SK-N-SH (cell line): Measurements from ENCODE around the gene RANBP9. TPM values are rescaled to one million over a fixed set of nuclear protein-coding genes. Genes with fewer than 3 reads are reported as not detected.

ENCODE experiments used
- CTCF ChIA-PET: fragments of 300-600, 350-600 bp; formaldehyde crosslinking; extraction: SDS; loops from one replicate; lab custom pipeline; 2021; lab: Yijun Ruan, JAX
- POLR2A ChIA-PET: fragments of 350-600 bp; sonication (Branson Sonifier 250); formaldehyde crosslinking; extraction: SDS; loops from one replicate; lab custom pipeline; 2020; ENCODE audit warnings: antibody characterized with exemption, inconsistent platforms; lab: Yijun Ruan, JAX
- DNase-seq: peaks from one replicate; pipeline ENCODE4 v3.0.0; 2012
- H2AFZ ChIP-seq: fragments of 200-600 bp; sonication (generic); 2 replicates; pipeline ENCODE4 v1.8.1; 2016; ENCODE audit warnings: antibody characterized with exemption, mild to moderate bottlenecking, low read depth
- H3F3A ChIP-seq: fragments of 200-600 bp; sonication (generic); replicated peaks from 2 replicates; pipeline ENCODE3; 2016; ENCODE audit warnings: antibody characterized with exemption, mild to moderate bottlenecking; ENCODE audit not compliant: insufficient read depth
- H3K27ac ChIP-seq, 2 experiments: fragments of 200-500 bp in 1 of 2; fragments of 200-600 bp in 1 of 2; sonication (Bioruptor generic) in 1 of 2; sonication (generic), shearing (Covaris generic) in 1 of 2; 2 replicates each; pipeline versions ENCODE4 v1.5.1 to v1.6.1; 2014 to 2016; ENCODE audit warnings: low read depth in 2 of 2, inconsistent platforms in 1 of 2, low read length in 1 of 2, mild to moderate bottlenecking in 1 of 2, mixed read lengths in 1 of 2
- H3K27me3 ChIP-seq: fragments of 200-600 bp; sonication (generic), shearing (Covaris generic); 2 replicates; pipeline ENCODE4 v1.6.1; 2016; ENCODE audit warnings: mixed run types; ENCODE audit not compliant: insufficient read depth
- H3K36me3 ChIP-seq, 2 experiments: fragments of 200-500 bp in 1 of 2; fragments of 200-600 bp in 1 of 2; sonication (Bioruptor generic) in 1 of 2; sonication (generic) in 1 of 2; replicated peaks in 1 of 2; 2 replicates each; pipeline versions ENCODE3 to v1.5.1; 2014 to 2016; ENCODE audit warnings: low read length in 1 of 2, mild to moderate bottlenecking in 1 of 2; ENCODE audit not compliant: insufficient read depth in 2 of 2, control insufficient read depth in 1 of 2
- H3K4me1 ChIP-seq, 2 experiments: fragments of 200-500 bp in 1 of 2; fragments of 200-600 bp in 1 of 2; sonication (Bioruptor generic) in 1 of 2; sonication (generic), shearing (Covaris generic) in 1 of 2; 2 replicates each; pipeline versions ENCODE4 v1.5.1 to v1.6.1; 2014 to 2016; ENCODE audit warnings: low read depth in 1 of 2, low read length in 1 of 2, mixed run types in 1 of 2; ENCODE audit not compliant: insufficient read depth in 2 of 2, control insufficient read depth in 1 of 2
- H3K4me2 ChIP-seq: fragments of 200-600 bp; sonication (generic), shearing (Covaris generic); 2 replicates; pipeline ENCODE4 v1.6.1; 2017; ENCODE audit warnings: mixed run types
- H3K4me3 ChIP-seq, 2 experiments: fragments of 200-500 bp in 1 of 2; fragments of 200-600 bp in 1 of 2; sonication (Bioruptor generic) in 1 of 2; sonication (generic), shearing (Covaris generic) in 1 of 2; 2 replicates each; pipeline versions ENCODE4 v1.5.1 to v1.8.1; 2014 to 2016; ENCODE audit warnings: low read depth in 2 of 2, inconsistent platforms in 1 of 2, low read length in 1 of 2, mild to moderate bottlenecking in 1 of 2, mixed read lengths in 1 of 2, moderate library complexity in 1 of 2
- H3K79me2 ChIP-seq: fragments of 200-600 bp; sonication (generic); 2 replicates; pipeline ENCODE4 v1.8.1; 2017; ENCODE audit warnings: mild to moderate bottlenecking; ENCODE audit not compliant: insufficient read depth
- H3K9ac ChIP-seq: fragments of 200-600 bp; sonication (generic); 2 replicates; pipeline ENCODE4 v1.6.1; 2017; ENCODE audit warnings: mixed run types
- H3K9me2 ChIP-seq: fragments of 200-600 bp; sonication (generic); 2 replicates; pipeline ENCODE4 v1.6.1; 2017; ENCODE audit warnings: mixed run types
- H3K9me3 ChIP-seq: fragments of 200-600 bp; sonication (generic); 2 replicates; pipeline ENCODE4 v1.6.1; 2017; ENCODE audit warnings: mixed run types, mild to moderate bottlenecking, moderate library complexity
- H4K20me1 ChIP-seq: fragments of 200-600 bp; sonication (generic); 2 replicates; pipeline ENCODE4 v1.6.1; 2017; ENCODE audit warnings: mild to moderate bottlenecking, mixed run types; ENCODE audit not compliant: insufficient read depth
- CHD2 ChIP-seq: fragments of 150-350 bp; IDR thresholded peaks from 2 replicates; pipeline ENCODE4 v1.6.1; 2018; ENCODE audit warnings: low read length; ENCODE audit not compliant: partially characterized antibody
- ELF1 ChIP-seq: IDR thresholded peaks from 2 replicates; pipeline ENCODE4 v1.4.0; 2012
- EZH2phosphoT487 ChIP-seq: fragments of 200-600 bp; sonication (generic); IDR thresholded peaks from 2 replicates; pipeline ENCODE4 v1.6.1; 2017; ENCODE audit warnings: low read depth, mixed run types, mild to moderate bottlenecking, antibody characterized with exemption, moderate library complexity, borderline replicate concordance
- FOSL2 ChIP-seq: IDR thresholded peaks from 2 replicates; pipeline ENCODE4 v1.4.0; 2012; ENCODE audit warnings: low read depth, mild to moderate bottlenecking, moderate library complexity, borderline replicate concordance
- MEF2A ChIP-seq: IDR thresholded peaks from 2 replicates; pipeline ENCODE4 v1.4.0; 2012; ENCODE audit warnings: low read depth, borderline replicate concordance
- NRF1 ChIP-seq: IDR thresholded peaks from 2 replicates; pipeline ENCODE4 v1.6.1; 2012; ENCODE audit warnings: low read depth, mild to moderate bottlenecking, low read length
- POLR2AphosphoS5 ChIP-seq: IDR thresholded peaks from 2 replicates; pipeline ENCODE4 v1.6.1; 2012; ENCODE audit warnings: low read depth, low read length
- RCOR1 ChIP-seq: fragments of 150-350 bp; IDR thresholded peaks from 2 replicates; pipeline ENCODE4 v1.6.1; 2017; ENCODE audit warnings: antibody characterized with exemption, low read length
- RXRA ChIP-seq: IDR thresholded peaks from 2 replicates; pipeline ENCODE4 v1.4.0; 2012; ENCODE audit warnings: low read depth, mild to moderate bottlenecking, borderline replicate concordance
- SIN3A ChIP-seq: IDR thresholded peaks from 2 replicates; pipeline ENCODE4 v1.6.1; 2012; ENCODE audit warnings: low read depth, mild to moderate bottlenecking, low read length, moderate library complexity, borderline replicate concordance
- TCF12 ChIP-seq: IDR thresholded peaks from 2 replicates; pipeline ENCODE4 v1.4.0; 2012
- YY1 ChIP-seq: IDR thresholded peaks from 2 replicates; pipeline ENCODE4 v1.4.0; 2012; ENCODE audit warnings: low read depth, mild to moderate bottlenecking
- WGBS: methylation state at CpG from one replicate; pipeline ENCODE4 v1.1.6; 2017; ENCODE audit warnings: low lambda C conversion rate; 5-methylcytosine and 5-hydroxymethylcytosine counted together
- polyA plus RNA-seq, 3 experiments: library from polyadenylated mRNA; depleted of rRNA; stranded (reverse); fragments of >200 nt; gene quantifications; 2 replicates each; pipeline ENCODE4 v1.2.3, GENCODE V29; 2012
- TF ChIP-seq, protein P1 (sequence below): IDR thresholded peaks from 2 replicates; pipeline ENCODE4 v1.4.0; 2012; ENCODE audit warnings: low read depth
- TF ChIP-seq, protein P2 (sequence below): IDR thresholded peaks from 2 replicates; pipeline ENCODE4 v1.6.1; 2012; ENCODE audit warnings: mild to moderate bottlenecking, low read depth, low read length, moderate library complexity
- TF ChIP-seq, protein P3 (sequence below): IDR thresholded peaks from 2 replicates; pipeline ENCODE4; 2012
- TF ChIP-seq, protein P4 (sequence below): fragments of 150-350 bp; IDR thresholded peaks from 2 replicates; pipeline ENCODE4 v1.6.1; 2017; ENCODE audit warnings: antibody characterized with exemption, low read length, low read depth, borderline replicate concordance

RANBP9 gene
- polyA plus RNA-seq, 1 of the 3 experiments (the other 2 are of a cell fraction) = 20.4 TPM

DNA sequence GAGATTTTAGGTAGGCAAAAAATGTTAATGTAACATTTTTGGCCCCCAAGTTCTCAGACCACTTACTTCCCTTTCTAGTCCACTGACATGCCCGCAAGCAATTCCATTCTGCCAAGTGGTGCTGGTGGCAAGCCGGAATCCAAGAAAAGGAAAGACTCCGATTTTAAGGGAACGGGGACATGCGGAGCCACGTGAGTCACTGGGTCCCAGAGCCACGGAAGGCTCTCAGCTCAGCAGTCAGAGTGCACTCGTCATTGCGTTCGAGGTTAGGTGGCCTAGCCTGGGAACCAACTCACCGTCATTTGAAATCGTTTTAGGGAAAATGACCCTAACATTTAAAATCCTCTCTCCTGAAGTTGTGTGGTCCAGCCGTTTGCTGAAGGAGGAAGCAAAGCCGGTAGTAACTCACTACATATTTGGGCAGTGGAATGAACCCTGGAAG is 137.9 kb downstream of the RANBP9 start:
- no peaks in the 10 kb centered on the region for H3K9me2 ChIP-seq
- POLR2A ChIA-PET = interaction anchor here (0.7 to 2.3 kb wide), 5 partner anchors 12 to 244 kb away, joined by 3 to 33 read pairs (median 3); partner anchors contain the start of genes GFOD1 and NOL7
- peak overlapping the region; percentile 95 for H3K4me2 ChIP-seq
- H3K9ac ChIP-seq = peak overlapping the region; percentile 94
- H3K36me3 ChIP-seq = peaks cover 3 to 12% of the 10 kb centered on the region in 2 experiments
- no peaks in the 10 kb centered on the region for H3K27me3 ChIP-seq
- H4K20me1 ChIP-seq = no peaks in the 10 kb centered on the region
- H3K9me3 ChIP-seq = 0 out of 2 replicates have a peak, but pooled peaks cover 3% of the 10 kb centered on the region
- peaks cover 8% of the 10 kb centered on the region; the same call in 1 of the 2 replicates for H3K79me2 ChIP-seq
- CTCF ChIA-PET = interaction anchor here (0.8 to 6.0 kb wide), 9 partner anchors 10 to 243 kb away, joined by 3 to 48 read pairs (median 30); partner anchors contain the start of genes NOL7 and TBC1D7
- peak overlapping the region; percentile 75 to 83 for H3K4me3 ChIP-seq
- H3F3A ChIP-seq = peaks cover 19% of the 10 kb centered on the region
- H3K4me1 ChIP-seq = peaks cover 0 to 7% of the 10 kb centered on the region in 2 experiments; a peak in 2 of 4 replicates
- no peak for DNase-seq
- H2AFZ ChIP-seq = peak overlapping the region; percentile 77
- H3K27ac ChIP-seq = peak overlapping the region; percentile 82 to 92
- no peak for TF ChIP-seq RCOR1
- TF ChIP-seq, protein P1, sequence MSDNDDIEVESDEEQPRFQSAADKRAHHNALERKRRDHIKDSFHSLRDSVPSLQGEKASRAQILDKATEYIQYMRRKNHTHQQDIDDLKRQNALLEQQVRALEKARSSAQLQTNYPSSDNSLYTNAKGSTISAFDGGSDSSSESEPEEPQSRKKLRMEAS = peak; percentile 19; the same call in 1 of the 2 replicates
- WGBS = 16% methylated on average over 12 of the region's 14 CpGs

DNA sequence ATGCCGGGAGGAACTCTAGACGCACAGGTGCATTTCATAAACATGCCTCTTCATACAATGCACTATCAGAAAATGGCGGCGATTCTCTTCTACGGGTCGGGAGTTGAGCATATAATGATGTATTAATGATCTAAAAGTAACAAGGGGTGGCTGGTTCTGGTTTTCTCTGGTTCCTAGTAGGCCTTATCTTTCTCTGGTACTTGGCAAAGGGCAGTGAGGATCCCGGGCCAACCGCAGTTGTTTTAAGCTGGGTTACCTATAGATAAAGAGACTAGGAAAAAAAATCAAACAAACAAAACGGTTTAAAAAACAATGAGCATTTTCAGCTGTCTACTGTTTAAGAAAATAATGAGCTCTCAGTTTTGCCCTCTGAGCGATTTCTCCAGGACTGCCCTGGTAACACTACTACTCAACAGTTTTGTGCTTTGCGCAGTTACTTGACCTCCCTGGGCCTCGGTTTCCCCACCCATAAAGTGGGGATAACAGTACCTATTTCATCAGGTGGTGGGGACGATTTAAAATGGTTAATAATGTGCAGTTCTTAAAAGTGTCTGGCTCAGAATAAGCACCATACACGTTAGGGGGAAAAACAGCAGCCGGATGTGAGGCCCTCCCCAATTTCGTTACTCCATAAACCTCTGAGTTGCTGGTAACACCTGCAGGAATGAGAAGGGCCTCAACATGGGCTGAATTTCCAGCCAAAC is 138.5 kb downstream of the RANBP9 start:
- no peaks in the 10 kb centered on the region for H3K27me3 ChIP-seq
- peaks cover 19% of the 10 kb centered on the region for H3F3A ChIP-seq
- 92% methylated on average over 16 of the region's 16 CpGs for WGBS
- no peak for DNase-seq
- peak overlapping the region; percentile 94 for H3K9ac ChIP-seq
- 0 out of 2 replicates have a peak, but pooled peaks cover 3% of the 10 kb centered on the region for H3K9me3 ChIP-seq
- peak overlapping the region; percentile 95 for H3K4me2 ChIP-seq
- no peaks in the 10 kb centered on the region for H3K9me2 ChIP-seq
- CTCF ChIA-PET = interaction anchor here (0.6 to 6.0 kb wide), 7 partner anchors 9 to 242 kb away, joined by 3 to 48 read pairs (median 30); partner anchors contain the start of genes NOL7 and TBC1D7
- no peak overlapping the region; a peak in 1 of 4 replicates for H3K27ac ChIP-seq
- H3K36me3 ChIP-seq = peaks cover 3 to 12% of the 10 kb centered on the region in 2 experiments
- H2AFZ ChIP-seq = peak overlapping the region; percentile 77; the same call in 1 of the 2 replicates
- POLR2A ChIA-PET = interaction anchor here (1.0 to 2.3 kb wide), 2 partner anchors 11 to 86 kb away, joined by 3 to 8 read pairs; partner anchors contain the start of gene GFOD1
- H3K4me3 ChIP-seq = peak overlapping the region; percentile 75 to 83
- H3K4me1 ChIP-seq = peaks cover 0 to 7% of the 10 kb centered on the region in 2 experiments; a peak in 2 of 4 replicates
- H3K79me2 ChIP-seq = peaks cover 8% of the 10 kb centered on the region; the same call in 1 of the 2 replicates
- H4K20me1 ChIP-seq = no peaks in the 10 kb centered on the region
- TF ChIP-seq MEF2A = no peak
- TF ChIP-seq SIN3A = no peak
- TF ChIP-seq, protein P2, sequence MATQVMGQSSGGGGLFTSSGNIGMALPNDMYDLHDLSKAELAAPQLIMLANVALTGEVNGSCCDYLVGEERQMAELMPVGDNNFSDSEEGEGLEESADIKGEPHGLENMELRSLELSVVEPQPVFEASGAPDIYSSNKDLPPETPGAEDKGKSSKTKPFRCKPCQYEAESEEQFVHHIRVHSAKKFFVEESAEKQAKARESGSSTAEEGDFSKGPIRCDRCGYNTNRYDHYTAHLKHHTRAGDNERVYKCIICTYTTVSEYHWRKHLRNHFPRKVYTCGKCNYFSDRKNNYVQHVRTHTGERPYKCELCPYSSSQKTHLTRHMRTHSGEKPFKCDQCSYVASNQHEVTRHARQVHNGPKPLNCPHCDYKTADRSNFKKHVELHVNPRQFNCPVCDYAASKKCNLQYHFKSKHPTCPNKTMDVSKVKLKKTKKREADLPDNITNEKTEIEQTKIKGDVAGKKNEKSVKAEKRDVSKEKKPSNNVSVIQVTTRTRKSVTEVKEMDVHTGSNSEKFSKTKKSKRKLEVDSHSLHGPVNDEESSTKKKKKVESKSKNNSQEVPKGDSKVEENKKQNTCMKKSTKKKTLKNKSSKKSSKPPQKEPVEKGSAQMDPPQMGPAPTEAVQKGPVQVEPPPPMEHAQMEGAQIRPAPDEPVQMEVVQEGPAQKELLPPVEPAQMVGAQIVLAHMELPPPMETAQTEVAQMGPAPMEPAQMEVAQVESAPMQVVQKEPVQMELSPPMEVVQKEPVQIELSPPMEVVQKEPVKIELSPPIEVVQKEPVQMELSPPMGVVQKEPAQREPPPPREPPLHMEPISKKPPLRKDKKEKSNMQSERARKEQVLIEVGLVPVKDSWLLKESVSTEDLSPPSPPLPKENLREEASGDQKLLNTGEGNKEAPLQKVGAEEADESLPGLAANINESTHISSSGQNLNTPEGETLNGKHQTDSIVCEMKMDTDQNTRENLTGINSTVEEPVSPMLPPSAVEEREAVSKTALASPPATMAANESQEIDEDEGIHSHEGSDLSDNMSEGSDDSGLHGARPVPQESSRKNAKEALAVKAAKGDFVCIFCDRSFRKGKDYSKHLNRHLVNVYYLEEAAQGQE = no peak
- TF ChIP-seq TCF12 = no peak
- no peak for TF ChIP-seq CHD2
- TF ChIP-seq FOSL2 = no peak
- TF ChIP-seq, protein P3, sequence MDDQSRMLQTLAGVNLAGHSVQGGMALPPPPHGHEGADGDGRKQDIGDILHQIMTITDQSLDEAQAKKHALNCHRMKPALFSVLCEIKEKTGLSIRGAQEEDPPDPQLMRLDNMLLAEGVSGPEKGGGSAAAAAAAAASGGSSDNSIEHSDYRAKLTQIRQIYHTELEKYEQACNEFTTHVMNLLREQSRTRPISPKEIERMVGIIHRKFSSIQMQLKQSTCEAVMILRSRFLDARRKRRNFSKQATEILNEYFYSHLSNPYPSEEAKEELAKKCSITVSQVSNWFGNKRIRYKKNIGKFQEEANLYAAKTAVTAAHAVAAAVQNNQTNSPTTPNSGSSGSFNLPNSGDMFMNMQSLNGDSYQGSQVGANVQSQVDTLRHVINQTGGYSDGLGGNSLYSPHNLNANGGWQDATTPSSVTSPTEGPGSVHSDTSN = no peak
- no peak for TF ChIP-seq NRF1
- TF ChIP-seq RXRA = no peak
- no peak for TF ChIP-seq ELF1
- no peak for TF ChIP-seq EZH2phosphoT487
- TF ChIP-seq YY1 = no peak
- TF ChIP-seq, protein P4, sequence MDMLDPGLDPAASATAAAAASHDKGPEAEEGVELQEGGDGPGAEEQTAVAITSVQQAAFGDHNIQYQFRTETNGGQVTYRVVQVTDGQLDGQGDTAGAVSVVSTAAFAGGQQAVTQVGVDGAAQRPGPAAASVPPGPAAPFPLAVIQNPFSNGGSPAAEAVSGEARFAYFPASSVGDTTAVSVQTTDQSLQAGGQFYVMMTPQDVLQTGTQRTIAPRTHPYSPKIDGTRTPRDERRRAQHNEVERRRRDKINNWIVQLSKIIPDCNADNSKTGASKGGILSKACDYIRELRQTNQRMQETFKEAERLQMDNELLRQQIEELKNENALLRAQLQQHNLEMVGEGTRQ = no peak
- no peak for TF ChIP-seq POLR2AphosphoS5
